Measurements from ENCODE around the gene EVC2.
A peak's percentile ranks its signal among the peaks of the same experiment; 100 is the strongest.

The EVC2 gene

DNA sequence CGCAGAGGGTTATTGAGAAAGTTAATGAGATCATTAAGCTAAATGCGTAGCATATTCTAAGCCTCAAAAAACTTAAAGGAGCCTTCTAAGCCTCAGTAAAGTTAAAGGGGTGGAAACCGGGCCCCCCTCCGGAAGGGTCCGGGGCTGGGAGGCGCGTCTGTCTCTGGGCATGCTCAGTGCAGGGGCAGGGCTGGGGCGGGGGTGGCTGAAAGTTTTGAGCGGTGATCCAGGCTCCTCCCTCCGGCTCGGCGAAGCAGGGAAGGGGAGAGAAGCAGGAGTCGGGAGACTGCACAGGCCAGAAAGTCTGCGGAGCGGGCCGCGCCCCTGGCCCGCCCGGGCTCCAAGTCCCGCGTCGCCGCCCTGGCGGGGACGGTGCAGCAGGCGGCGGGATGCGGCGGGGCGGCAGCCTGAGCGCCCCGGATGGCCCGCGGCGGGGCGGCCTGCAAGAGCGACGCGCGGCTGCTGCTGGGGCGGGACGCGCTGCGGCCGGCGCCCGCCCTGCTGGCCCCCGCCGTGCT lies 2.7 kb upstream of the EVC2 start, which contains the start of gene EVC:
TSS of gene EVC (plus strand) at position 241 of the 518 bp plus-strand sequence. CDS start at position 421, 180 bp downstream.
- peak; percentile 93 for DNase-seq

DNA sequence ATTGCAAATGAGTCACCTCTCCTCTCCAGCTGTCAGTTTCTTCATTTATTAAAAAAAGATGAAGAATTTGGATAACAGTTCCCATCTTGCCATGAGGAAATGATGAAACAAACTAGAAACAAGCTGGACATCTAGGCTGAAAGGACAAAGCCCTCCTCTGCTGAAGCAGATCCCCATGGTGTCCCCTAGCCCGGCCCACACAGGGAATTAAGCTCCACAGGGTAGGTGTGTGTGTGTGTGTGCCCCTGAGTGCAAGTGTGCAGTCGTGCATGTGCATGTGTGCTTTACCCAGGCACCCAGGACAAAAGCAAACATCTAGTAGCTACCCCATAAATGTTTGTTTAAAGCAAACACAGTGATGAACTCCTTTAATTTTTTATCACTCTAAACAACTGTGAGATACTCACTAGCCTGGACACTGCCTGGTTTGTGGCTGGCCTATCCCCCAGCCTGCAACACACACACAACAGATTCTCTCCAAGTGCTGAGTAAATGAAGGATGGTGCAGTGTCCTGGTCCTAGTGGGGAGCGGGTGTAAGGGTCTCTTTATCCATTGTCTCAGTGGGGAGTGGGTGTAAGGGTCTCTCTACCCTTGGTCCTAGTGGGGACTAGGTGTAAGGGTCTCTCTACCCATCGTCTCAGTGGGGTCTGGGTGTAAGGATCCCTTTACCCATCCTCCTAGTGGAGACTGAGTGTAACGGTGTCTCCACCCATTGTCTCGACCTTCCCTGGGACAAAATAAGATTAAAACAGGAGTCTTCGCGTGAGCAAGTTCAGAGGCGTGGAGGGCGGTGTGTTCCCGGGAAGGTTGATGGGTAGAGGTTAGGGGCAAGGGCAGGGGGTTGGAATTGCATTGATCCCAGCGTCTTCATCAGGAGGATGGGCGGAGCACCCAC lies 2.0 kb upstream of the EVC2 start:
- DNase-seq, result no peak

DNA sequence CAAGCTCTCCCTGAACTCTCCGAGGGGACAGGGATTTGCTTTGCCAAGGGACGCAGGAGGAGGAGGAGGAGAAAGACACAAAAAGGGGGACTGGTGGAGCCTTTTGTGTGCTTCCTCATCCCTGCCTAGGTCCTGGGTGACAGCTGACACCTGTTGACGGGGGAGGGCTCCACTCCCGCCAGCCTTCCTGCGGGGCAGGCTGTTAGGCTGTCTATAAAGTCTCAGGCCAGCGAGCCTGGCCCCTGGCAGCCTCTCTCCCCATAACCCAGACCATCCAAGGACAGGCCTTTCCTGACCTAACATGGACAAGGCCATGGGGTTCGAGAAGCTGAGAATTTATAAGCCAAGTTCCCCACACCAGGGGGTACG lies 832 bp upstream of the EVC2 start:
- no peak for DNase-seq

DNA sequence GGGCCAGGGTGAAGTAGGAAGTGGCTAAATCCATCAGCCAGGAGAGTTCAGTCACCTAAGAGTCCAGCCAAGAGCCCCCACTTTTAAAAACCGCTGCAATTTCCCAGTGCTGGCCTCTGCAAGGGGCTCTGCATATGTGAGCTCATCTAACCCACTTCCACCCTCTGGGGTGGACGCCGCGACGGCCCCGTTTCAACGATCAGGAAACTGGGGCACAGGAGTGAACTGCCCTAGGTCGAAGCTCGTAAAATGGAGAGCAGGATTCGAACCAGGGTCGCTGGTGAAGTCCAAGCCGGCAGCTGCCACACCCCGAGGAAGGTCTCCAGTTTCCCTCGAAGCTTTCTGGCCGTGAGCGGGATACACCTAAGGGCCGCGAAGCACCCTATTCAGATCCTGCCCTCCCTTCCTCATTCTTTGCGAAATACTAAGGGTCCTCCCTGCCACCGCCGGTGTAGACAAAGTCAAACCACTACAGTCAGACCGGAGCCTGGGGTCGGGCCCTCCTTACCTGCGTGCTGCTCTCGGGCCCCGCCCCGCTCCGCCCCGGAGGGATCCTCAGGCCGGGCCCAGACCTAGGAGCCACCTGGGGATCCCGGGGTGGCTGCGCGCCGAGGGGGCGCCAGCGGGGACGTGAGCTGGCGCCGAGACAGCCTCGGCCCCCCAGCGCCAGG lies 446 bp downstream of the EVC2 start:
- DNase-seq, result peak; percentile 66

DNA sequence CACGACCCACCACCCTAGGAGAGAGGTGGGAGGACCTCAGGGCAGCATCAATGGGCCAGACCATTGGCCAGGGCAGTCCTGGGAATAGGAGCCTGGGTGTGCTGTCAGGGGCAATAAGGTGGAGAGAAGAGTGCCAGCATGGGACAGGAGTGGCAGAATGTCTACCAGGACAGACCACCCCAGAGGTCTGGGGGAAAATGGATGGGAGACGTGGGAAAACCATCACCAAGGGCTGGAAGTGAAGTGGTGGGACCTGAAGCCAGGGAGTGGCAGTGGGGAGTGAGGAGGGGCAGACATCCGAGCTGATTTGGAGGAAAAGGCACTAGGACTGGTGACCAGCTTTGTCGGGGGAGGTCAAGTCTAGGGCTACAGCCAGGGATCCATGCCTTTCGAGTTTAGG lies 993 bp downstream of the EVC2 start:
- DNase-seq, result peak; percentile 21

DNA sequence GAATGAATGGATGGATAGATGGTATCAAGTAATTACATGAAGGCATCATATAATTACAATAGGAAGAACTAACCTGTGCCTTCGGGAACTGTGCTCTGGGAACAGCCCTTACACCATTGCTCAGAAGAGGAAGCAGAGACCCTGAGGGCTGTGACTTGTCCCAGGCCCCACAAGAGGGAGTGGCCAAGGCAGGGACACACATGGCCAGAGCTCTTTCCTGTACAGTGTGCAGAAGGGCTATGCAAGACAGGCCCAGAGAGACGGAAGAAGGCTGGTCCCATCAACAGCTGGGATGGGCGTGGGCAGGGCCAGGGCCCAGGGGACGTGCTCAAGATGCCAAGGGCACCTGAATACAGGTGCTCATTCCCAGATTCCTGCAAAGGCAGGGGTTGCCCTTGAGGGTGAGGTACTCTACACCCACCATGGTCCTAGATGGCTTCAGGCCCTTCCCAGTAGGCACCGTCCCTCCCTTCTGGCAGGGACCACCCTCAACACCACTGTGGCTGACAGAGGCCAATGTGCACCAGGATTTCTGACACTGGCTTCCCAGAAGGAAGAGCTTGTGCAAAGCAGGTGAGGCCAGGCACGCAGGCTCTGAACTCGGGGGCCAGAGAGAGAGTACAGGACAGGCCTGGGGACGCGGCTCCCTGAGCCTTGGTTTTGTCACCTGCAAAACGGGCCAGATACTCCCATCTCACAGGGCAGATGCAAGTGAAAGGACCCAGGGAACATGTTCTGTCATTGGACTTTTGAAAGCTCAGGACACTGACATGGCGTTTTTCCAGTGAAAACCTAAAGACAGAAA lies 1.7 kb downstream of the EVC2 start:
- peak; percentile 33 for DNase-seq

DNA sequence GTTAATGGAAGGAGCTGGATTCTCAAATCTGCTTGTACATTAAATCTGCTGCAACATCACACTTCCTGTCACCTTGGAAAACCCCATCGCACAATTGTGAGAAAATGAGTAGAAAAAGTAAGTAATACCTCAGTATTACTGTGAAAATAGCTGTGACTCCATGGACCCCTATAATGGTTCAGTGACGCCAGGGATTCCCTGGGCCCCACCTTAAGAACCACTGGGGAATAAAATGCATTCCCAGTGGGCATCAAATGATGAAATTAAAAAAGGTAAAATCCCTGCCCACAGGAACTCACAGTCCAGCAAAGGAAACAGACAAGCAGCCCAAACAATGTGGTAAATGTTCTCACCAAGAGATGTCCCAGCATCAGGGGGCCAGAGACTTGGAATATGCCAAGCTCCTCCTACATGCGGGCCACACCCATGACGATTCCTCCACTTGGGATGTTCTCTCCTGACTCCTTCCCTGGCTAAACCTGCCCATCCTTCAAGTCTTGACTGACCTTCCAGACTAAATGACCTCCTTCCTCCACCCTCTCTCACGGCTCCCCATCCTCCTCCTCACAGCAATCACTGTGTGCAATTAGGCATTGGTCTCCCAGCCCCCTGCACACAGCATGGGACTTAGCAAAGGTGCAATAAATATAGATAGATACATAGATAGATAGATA lies 2.6 kb downstream of the EVC2 start:
- peak; percentile 29 for DNase-seq

DNA sequence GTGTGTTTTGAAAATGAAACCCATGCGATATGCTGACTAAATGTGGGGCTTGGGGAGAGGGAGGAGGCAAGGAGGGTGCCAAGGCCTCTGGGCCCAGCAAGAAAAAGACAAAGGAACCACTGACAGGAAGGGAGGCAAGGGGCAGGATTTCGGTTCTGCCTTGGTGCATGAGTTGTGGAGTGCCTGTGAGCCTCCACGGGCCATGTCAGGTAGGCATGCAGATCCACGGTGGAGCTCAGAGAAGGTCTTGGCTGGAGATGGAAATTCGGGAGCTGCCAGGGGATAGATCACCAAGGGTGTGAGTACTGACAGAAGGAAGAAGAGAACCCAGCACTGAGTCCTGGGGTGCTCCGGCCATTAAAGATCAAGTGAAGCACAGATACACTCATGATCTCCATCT lies 4.1 kb downstream of the EVC2 start:
- no peak for DNase-seq

DNA sequence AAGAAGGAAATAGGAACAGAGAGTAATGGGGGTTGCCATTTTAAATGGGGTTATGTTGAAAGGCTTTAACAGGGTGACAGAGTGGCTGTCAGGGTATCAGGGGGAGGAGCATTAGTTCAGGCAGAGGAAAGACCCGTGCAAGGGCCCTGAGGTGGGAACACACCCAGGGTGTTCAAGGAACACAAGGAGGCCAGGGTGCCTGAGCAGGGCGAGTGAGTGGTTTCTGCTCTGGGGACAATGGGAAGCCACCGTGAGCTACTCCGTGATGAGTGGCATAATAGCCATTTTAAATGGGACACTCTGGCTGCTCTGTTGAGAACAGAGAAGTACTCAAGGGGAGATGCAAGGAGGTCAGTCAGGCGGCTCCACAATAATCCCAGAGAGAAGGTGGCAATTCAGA lies 4.5 kb downstream of the EVC2 start:
- DNase-seq, result no peak

DNA sequence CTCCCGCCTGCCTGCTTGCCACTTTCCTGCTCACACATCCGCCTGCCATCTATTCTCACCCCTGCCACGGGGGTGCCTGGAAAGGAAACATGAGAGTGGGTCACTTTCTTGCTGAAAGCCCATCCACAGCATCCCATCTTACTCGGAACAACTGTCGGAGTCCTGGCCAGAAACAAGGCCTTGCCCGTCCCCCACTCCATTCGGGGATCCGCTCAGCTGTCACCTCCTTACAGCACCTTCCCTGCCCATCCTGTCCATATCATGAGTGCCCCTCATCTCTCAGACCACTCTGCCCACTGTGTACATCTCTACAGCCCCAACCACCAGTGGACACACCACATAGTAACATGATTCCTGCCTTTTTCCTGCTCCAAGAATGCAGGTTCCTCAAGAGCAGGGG lies 6.4 kb downstream of the EVC2 start:
- no peak for DNase-seq

DNA sequence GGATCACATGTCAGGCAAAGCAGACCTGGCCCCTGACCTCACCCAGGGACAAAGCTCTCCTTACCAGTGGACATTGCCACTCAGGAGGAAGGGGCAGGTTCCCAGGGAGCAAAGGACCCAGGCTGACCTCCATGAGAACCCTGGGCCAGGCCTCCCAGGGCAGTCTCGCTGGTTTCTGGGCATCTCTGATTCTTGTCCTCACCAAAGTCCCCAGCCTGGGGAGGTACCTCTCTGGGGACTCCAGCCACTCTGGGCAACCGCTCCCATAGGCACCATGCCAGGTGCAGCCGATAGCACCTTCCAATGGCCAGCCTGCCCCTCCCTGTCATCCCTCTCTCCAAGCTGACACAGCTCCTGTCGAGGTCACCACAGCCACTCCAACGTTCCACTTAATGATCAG lies 7.9 kb downstream of the EVC2 start:
- peak; percentile 12 for DNase-seq

DNA sequence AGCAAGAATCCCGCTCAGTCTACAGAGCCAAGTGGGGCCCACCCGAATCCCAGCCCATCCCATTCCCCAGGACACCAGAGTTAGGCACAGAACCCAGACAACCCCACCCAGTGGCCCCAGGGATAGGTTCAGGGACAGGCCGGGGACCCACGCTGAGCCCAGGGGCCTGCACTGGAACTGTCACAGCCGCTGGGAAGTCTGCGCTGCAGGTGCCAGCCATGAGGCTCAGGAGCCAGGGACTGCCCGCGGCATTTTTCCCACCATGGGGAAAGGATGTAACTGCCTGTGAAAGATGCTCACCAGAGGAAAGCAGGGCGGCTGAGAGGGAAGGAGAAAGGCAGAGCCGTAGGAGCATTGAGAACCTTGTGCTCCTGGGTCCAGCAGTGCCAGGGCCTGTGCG lies 12.0 kb downstream of the EVC2 start:
- no peak for DNase-seq

DNA sequence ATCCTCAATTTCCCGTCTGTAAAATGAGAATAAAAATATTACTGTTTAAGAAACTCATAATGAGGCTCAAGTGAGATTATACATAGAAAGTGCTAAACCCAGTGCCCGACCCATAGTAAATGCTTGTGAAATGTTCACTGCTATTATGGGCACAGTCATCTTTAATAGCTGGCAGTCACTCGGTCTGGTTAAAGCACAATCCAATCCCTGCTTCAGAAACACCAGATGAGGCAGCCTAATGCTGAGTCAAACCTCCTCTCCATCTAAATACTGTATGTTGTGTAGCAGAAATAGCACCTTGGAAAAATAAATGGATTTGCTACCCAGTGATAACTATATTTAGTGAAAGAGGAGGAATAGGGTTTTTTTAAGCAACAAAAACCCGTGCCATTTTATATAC lies 14.5 kb downstream of the EVC2 start:
- peak; percentile 6 for DNase-seq

DNA sequence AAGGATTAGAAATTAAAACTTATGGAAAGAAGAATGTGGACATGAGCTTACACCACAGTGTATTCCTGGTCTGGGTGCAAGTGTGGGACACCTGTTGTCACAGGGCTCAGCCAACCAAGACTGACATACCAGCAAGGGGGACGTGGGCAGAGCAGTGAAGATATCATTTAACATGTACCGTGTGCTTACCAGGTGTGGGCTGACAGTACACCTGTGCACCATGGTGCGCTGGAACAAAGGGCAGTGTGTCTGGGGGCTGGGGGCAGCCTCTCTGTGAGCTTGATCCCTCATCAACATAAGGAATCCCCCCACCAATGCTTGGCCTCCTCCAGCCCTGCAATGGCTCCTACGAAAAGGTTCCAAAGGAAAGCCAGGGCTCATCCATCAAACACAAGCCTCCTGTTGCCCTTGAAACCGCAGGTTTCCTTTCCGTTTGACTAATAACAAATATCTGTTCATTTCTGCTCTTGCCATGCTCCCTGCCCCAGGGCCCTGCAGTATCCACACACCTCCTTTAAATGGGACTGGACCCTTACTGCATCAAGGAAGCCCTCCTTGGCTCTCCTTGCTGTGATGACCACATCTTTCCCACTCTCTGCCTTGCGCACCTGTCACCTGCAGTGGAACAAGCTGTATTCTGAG lies 16.7 kb downstream of the EVC2 start:
- DNase-seq, result peak; percentile 10

DNA sequence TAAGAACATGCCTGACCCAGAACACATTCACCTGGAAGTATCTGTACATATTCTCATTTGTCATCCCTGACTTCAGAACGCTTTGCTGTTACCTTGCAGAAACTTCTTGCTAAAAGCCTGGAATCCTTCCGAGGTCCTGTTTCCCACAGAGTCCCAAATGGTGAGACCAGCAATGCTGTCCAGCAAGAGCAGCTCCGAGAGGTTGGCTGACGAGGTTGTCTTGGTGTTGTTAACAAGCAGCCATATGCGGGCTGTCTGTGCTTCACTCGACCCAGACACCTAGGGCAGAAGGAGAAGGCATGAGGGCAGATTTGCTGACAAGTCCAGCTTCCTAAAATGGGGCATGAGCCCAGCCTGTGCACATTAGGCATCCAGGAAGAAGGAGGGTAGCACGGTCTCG lies 19.3 kb downstream of the EVC2 start:
- DNase-seq, result peak; percentile 40

DNA sequence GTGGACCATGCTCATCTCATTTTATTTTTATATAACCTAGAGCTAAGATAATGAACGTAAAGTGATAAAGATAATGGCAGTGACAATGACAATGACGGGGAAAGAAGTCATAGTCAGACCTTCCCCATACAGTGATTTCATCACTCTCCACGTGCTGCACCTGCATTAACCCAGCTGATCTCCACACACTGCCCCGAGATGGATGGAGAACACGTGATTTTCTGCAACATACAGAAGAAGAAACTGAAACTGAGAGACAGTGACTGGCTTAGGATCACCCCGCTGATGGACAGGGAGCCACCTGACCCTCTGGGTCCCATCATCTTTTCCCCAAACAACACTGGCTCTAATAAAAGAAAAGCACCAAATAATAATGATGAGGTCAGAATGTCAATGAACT lies 22.0 kb downstream of the EVC2 start:
- peak; percentile 15 for DNase-seq

DNA sequence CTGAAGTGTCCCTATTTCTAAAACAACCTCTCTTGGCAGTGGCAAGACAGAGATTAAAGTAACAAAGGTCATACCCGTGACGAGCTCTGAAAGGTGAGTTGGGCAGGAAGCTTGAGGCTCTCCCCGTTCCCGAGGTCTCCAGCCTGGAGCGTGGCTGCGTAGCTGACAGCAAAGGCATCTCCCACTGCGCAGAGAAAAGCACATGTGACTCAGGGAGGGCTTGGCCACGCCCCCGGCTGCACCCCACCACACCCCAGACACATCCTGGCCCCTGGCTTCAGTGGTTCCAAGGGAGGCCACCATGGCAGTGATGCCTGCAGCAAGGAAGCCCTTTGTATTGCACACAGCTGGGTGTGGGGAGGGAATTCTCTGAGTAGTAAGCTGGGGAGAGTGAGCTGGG lies 23.1 kb downstream of the EVC2 start:
- peak; percentile 30 for DNase-seq

DNA sequence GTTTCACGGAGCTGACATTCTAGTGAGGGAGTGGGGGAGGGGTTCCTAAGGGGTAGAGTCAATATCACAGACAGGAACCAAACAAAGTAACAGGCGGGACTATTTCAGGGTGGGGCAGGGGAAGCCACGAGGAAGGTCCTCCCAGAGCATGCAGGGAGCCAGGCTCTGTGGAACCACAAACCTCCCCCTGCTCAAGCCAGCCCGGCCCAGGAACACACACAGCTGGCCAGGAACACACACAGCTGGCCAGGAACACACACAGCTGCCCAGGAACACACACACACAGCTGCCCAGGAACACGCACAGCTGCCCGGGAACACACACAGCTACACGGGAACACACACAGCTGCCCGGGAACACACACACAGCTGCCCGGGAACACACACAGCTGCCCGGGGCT lies 24.8 kb downstream of the EVC2 start:
- no peak for DNase-seq

DNA sequence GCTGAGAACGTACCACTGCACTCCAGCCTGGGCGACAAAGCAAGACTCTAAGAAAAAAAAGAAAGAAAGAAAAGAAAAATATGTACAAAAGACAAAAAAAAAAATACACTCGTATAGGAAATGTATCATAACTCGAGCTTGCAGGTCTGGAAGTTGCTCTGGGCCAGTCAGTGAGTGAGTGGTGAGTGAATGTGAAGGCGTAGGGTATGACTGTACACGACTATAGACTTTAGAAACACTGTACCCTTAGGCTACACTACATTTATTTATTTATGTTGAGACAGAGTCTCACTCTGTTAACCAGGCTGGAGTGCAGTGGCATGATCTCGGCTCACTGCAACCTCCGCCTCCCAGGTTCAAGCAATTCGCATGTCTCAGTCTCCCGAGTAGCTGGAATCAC lies 29.4 kb downstream of the EVC2 start:
- DNase-seq, result no peak

DNA sequence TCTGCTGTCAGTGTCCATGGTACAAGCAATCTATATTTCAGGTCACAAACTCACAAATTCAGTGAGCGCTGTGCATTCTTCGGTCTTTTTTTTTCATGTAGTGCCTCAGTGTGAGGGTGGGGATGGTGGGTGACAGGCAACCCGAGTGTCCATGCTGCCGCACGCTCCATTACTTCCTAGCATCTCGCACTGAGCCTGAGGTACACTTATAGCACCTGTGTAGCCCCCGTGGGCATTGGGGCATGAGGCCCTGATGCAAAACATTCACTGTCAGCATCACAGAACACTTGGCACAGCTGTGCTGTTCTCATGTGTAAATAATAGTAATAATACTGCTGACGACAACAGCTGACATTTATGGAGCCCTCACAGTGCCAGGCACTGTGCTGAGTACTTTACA lies 31.6 kb downstream of the EVC2 start:
- DNase-seq, result peak; percentile 18

DNA sequence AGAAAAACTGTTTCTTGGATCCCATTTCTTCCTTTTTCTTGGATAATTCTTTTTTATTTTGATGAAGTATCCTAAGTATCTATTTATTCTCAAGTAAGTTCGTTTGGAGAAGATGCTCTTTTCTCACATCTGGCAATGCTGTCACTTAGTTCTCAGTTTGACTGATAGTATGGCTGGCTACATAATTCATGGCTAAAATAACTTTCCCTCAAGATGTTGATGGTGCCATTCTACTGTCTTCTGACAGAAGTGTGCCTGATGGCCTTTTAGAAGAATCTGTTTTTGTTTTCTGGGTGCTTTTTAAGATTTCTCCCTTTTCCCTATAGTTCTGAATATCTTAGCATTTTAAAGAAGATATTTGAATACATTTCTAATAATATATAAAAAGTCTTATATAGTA lies 41.6 kb downstream of the EVC2 start:
- no peak for DNase-seq

DNA sequence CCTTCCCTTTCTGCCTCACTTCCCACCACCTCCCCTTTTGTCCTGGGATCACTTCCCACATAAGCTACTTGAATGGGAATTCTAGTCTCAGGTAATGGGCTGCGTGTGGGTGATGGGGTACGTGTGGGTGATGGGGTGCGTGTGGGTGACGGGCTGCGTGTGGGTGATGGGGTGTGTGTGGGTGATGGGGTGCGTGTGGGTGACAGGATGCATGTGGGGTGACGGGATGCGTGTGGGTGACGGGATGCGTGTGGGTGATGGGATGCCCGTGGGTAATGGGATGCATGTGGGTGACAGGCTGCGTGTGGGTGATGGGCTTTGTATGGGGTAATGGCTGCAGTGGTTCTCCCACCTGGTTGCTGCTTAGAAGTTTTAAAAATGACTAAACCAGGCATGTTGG lies 43.6 kb downstream of the EVC2 start:
- no peak for DNase-seq

Data from islet precursor cell (in vitro differentiated cells).